Stimulated activated naive CD8-positive, alpha-beta T cell treated with anti-CD3 and anti-CD28 coated beads, Interleukin-15, amount 100 ng/mL, for 72 hours (primary cell): ENCODE data around the gene CRK.

Experiments
- ATAC-seq: fragments of 150-1000 bp; cut with Tn5 transposase; 2 replicates; pipeline ENCODE4 v1.10.0; 2021; ENCODE audit warnings: mild to moderate bottlenecking, moderate library complexity
- DNase-seq, 2 donors: peaks; one replicate each; pipeline ENCODE4 v3.0.0; 2021 to 2022
- H3K27ac Mint-ChIP-seq, 2 donors: one replicate each; pipeline ENCODE4 v1.8.0; 2022; ENCODE audit warnings: mild to moderate bottlenecking in 2 of 2, mixed read lengths in 2 of 2, moderate library complexity in 2 of 2
- H3K27me3 Mint-ChIP-seq: one replicate; pipeline ENCODE4 v1.8.0; 2022; ENCODE audit warnings: mixed read lengths
- H3K4me1 Mint-ChIP-seq: one replicate; pipeline ENCODE4 v1.8.0; 2022; ENCODE audit warnings: mild to moderate bottlenecking, mixed read lengths
- H3K4me3 Mint-ChIP-seq, 2 donors: one replicate each; pipeline ENCODE4 v1.8.0; 2022; ENCODE audit warnings: mild to moderate bottlenecking in 2 of 2, mixed read lengths in 2 of 2, moderate library complexity in 1 of 2
- H3K9me3 Mint-ChIP-seq, 2 donors: one replicate each; pipeline ENCODE4 v1.8.0; 2022; ENCODE audit warnings: mixed read lengths in 2 of 2

The CRK gene

DNA sequence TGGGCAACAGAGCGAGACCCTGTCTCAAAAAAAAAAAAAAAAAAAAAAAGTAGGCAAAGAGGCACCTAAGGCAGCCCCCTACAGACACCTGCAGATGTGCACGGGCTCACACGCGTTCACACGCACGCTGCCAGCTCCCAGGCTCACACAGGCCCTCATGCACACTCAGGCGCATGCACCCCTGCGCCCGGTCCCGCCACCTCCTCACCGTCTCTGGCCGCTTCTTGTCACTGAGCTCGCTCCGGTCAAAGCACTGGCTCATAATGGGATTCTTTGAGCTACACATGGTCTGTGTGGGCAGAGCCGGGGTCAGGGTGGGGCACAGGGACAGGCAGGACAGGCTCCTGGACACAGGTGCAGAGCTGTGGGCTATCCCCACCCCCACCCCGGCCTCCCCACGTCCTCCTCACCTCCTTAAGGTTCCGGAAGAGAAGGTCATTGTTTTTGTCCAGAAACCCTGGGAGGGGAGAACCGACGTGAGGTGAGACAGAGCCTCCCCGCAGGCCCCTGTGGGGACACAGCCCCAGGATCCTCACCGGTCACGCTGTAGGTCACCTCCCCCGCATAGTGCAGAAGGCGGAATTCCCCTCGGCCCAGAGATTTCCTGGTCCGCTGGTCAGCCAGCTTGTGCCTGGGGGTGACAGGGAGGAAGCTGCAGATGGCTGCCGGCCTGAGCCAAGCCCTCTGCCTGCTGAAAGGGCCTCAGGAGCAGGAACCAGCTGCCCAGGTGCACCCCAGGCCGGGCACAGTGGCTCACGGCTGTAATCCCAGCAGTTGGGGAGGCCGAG is 18.6 kb upstream of the CRK start:
- Mint-ChIP-seq H3K9me3 (peaks cover 0 to 1% of the 10 kb centered on the region in 2 donors), H3K27me3 (peaks cover 32% of the 10 kb centered on the region), H3K27ac (no peak overlapping the region), H3K4me3 (no peak overlapping the region), H3K4me1 (peaks cover 20% of the 10 kb centered on the region)
- no peak for DNase-seq
- ATAC-seq: no peak

DNA sequence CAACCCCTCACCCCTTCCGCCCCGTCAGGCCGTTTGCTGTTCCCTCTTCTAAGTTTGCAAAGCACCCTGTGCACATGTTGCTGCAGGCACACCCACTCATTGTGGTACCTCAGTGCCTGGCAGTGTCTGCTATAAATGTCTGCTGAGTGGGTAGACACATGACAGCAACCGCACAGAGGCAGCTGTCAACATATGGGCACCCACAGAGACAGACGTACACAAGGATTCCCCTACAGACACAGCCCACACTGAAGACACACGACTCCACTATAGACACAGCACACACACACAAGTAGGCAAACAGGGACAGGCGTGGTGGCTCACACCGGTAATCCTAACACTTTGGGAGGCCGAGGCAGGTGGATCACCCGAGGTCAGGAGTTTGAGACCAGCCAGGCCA is 17.8 kb upstream of the CRK start:
- Mint-ChIP-seq H3K9me3 (peaks cover 0 to 9% of the 10 kb centered on the region in 2 donors), H3K4me3 (no peak overlapping the region), H3K27me3 (peaks cover 32% of the 10 kb centered on the region), H3K27ac (no peak overlapping the region), H3K4me1 (peaks cover 20% of the 10 kb centered on the region)
- ATAC-seq (peak; percentile 65), DNase-seq (no peak)

DNA sequence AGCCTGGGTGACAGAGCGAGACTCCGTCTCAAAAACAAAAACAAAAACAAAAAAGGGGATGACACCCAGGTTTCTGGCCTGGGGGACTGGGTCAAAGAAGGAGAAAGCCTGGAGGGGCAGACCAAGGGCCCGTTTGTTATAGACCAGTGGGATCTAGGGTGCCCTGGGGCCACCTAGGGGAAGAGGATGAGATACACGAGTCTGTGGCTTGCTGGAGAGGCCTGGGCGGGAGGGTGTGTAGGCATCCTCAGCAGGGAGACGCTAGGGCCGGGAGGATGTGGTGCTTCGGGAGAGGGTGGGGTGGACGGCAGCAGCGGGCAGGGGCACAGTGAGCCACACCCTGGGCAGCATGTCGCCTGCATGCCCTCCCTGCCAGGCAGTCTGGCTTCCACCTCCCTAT is 17.1 kb upstream of the CRK start:
- peaks cover 20% of the 10 kb centered on the region for H3K4me1 Mint-ChIP-seq
- no peak overlapping the region for H3K27ac Mint-ChIP-seq
- peaks cover 33% of the 10 kb centered on the region for H3K27me3 Mint-ChIP-seq
- peaks cover 0 to 15% of the 10 kb centered on the region in 2 donors for H3K9me3 Mint-ChIP-seq
- DNase-seq: no peak
- H3K4me3 Mint-ChIP-seq: no peak overlapping the region
- ATAC-seq: peak; percentile 79

DNA sequence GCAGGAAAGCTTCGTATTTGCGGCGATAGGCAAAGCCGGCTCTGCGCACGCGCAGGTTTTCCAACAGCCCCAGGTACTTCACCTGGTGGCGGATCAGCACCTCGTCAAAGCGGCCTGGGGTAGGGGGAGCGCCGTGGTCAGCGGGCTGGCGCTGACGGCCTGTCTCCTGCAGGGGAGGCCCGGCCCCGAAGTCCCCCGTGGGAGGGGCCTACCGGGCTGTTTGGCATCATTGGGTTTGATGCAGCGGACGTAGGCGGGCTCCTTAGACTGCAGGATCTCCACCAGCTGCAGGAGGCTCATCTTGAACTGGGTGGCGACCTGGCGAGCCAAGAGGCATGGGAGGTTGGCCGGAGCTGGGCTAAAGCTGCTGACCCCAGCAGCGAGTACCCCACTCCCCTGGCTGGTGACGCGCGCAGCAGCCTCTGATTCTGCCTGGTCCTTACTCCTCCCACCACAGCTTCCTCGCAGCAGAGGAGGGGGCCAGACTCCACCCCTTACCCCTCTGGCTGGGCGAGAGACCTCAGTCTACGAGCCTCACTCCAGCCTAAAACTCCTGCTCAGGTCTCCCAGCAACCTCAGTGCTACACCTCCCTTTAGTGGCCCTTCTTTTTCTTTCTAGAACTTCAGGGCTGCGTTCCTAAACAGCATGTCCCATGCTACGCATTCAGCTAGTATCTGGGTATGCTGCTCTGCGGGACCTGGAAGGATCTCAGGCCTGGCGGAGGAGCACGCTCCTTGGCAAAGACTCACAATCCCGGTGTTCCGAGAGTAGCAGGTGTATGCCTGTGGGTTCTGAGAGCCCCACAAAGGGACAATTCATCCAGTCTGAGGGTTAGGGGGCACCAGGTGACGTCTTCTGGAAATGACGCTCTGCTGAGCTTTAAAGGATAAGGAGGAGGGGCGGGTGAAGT is 16.1 kb upstream of the CRK start:
- H3K4me1 Mint-ChIP-seq: peaks cover 20% of the 10 kb centered on the region
- ATAC-seq (no peak), DNase-seq (no peak)
- H3K27ac Mint-ChIP-seq: no peak overlapping the region
- peaks cover 37% of the 10 kb centered on the region for H3K27me3 Mint-ChIP-seq
- H3K9me3 Mint-ChIP-seq: peaks cover 0 to 15% of the 10 kb centered on the region in 2 donors
- H3K4me3 Mint-ChIP-seq: no peak overlapping the region

DNA sequence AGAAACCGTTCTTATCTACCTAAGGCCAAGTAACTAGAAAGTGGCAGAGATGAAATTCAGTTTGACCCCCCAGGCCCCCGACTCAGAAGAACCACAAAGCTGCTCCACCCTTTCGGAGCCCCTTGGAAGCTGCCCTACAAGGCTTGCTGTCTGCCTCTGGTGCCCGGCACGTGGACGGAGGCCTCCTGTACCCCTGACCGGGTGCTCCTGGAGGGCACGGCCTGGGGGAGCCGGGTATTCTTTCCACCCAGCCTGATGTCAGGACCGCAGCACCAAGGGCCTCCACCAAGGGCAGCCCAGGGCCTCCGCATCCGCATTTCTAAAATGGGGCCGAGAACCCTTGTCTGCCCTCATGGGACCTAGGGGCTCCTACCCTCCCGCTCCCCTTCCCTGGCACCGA is 15.5 kb upstream of the CRK start:
- no peak overlapping the region for H3K4me3 Mint-ChIP-seq
- DNase-seq (no peak), ATAC-seq (no peak)
- peaks cover 20% of the 10 kb centered on the region for H3K4me1 Mint-ChIP-seq
- H3K27me3 Mint-ChIP-seq: peaks cover 37% of the 10 kb centered on the region
- peaks cover 0 to 15% of the 10 kb centered on the region in 2 donors for H3K9me3 Mint-ChIP-seq
- no peak overlapping the region for H3K27ac Mint-ChIP-seq

DNA sequence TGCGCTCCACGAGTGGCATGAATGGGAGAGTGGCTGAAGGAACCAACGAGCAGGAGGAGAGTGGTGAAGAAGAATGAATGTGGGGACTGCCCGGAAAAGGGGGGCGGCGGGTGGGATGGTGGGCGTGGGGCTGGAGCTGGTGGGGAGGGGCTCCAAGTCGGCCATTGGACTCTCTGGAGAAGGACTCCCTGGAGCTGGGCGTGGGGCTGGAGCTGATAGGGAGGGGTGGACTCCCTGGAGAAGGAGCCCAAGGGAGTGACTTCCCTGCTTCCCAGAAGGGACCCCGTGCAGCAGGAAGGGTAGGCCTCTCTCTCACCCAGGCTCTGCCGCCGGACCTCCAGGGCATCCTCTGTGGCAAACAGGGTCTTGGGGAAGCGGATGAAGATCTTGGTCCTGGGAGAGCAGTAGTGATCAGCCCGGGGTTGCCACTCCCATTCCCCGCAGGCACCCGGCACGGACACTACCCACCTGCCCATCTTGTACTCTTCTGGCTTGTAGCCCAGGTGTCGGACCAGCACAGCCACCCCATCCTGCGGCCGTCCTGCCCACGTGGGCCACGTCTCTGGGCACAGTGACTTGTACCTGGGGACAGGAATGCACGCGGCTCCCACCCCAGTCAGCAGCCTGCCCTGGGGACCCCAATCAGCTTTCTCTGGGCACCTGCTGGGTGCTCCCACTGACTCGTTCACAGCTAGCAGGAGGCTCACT is 14.9 kb upstream of the CRK start:
- H3K27ac Mint-ChIP-seq: no peak overlapping the region
- no peak for ATAC-seq

DNA sequence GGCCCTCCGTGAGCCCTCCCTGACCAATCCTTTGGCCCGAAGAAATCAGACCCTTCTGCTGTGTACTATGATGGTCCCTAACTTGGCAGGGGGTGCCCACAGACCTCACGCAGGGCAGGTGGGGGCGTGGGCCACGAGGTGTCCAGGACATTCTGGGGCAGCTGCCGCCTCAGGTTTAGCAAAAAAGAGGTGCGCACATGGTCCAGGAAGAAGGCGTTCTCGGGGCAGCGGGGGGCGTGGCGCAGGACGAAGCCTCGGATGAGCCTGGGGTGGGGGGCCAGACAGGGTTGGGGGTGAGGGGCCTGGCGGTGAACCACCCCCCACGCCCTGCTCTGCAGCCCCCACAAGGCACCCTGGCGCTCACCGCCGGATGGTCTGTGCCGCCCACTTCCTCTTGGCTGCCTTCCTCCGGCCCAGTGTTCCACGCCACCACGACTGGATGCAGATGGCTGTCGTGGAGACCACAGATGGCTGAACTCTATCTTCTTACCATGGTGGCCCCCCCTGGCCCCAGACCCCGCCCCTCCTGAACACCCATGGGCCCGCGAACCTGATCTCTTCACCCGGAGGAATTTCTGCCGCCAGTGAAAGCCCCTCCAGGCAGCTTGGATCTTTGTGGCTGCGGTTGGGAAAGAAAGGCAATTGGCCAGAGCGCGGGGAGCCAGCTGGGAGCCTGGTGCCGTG is 14.2 kb upstream of the CRK start:
- Mint-ChIP-seq H3K27ac (no peak overlapping the region), H3K27me3 (peaks cover 44% of the 10 kb centered on the region), H3K4me1 (peaks cover 20% of the 10 kb centered on the region), H3K9me3 (peaks cover 0 to 15% of the 10 kb centered on the region in 2 donors), H3K4me3 (no peak overlapping the region)
- no peak for ATAC-seq
- DNase-seq: no peak

More for the DNA sequence above, 14.9 kb upstream of the CRK start:
- DNase-seq: no peak
- Mint-ChIP-seq H3K27me3 (peaks cover 37% of the 10 kb centered on the region), H3K4me3 (no peak overlapping the region), H3K9me3 (peaks cover 0 to 15% of the 10 kb centered on the region in 2 donors), H3K4me1 (peaks cover 20% of the 10 kb centered on the region)

DNA sequence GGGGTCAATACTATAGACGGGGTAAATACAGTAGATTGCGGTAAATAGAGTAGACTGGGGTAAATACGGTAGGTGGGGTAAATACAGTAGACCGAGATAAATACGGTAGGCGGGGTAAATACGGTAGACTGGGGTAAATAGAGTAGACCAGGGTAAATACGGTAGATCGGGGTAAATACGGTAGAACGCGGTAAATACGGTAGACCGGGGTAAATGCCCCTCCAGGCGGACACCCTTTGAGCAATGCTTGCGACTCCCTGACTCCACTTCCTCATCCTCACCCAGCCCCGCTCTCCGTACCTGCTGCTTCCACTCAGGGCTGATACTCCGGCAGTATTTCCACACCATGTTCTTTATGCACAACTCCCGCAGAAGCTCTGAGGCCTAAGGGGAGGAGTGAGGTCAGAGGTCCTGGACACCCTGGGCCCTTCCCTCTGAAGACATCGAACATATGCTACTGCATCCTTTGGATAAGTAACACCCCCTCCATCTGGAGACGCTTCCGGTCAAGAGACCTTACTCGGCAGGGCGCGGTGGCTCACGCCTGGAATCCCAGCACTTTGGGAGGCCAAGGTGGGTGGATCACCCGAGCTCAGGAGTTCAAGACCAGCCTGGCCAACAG is 13.3 kb upstream of the CRK start:
- ATAC-seq: no peak
- H3K9me3 Mint-ChIP-seq: peaks cover 0 to 15% of the 10 kb centered on the region in 2 donors
- H3K27ac Mint-ChIP-seq: no peak overlapping the region
- peaks cover 52% of the 10 kb centered on the region for H3K27me3 Mint-ChIP-seq
- peaks cover 20% of the 10 kb centered on the region for H3K4me1 Mint-ChIP-seq
- H3K4me3 Mint-ChIP-seq: no peak overlapping the region
- DNase-seq: no peak

DNA sequence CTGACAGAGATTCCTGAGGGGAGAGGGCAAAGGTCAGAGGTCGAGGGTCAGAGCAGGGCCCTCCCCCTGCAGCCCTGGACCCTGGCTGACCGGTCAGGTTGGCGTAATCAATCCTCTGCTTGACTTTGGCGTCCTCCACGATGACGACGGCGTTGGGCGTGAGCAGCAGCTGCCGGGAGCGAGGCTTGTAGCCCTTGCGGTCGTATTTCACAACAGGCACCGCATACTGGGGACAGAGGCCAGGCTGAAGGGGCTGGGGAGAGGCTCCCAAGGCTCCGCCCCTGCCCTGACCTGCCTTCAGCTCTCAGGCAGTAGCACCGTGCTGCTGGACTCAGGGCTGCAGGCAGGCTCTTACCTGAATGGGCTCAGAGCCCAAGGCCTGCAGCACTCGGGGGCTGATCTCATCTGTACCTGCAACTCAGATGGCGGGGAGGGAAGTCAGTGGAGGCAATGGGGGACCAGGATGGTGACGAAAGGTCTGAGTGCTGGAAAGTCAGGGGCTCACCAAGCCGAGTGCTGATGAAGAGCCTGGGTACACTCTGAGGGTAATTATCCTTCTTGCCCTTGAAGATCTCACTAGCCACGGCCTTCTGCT is 12.0 kb upstream of the CRK start:
- DNase-seq (no peak), ATAC-seq (no peak)
- H3K27ac Mint-ChIP-seq: no peak overlapping the region
- peaks cover 3 to 15% of the 10 kb centered on the region in 2 donors for H3K9me3 Mint-ChIP-seq
- no peak overlapping the region for H3K4me3 Mint-ChIP-seq
- H3K27me3 Mint-ChIP-seq: peaks cover 54% of the 10 kb centered on the region
- H3K4me1 Mint-ChIP-seq: peaks cover 17% of the 10 kb centered on the region

DNA sequence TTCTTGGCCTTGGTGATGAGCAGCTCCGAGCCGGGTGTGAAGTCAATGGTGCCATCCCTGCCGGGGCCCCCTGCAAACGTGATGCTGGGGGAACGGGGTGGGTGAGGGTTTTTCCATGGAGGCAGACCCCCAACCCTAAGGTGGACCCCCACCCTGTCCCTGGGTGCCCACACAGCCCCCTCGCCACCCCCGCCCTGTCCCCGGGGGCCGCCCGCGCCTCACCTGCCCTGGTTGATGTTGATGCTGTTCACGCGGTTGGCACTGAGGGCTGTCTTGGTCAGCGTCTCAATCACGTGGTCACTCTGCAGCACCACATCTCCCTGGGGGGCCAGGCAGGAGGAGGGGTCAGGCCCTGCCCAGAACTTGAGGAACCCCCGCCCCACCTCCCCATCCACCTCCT is 11.2 kb upstream of the CRK start:
- Mint-ChIP-seq H3K9me3 (peaks cover 5 to 15% of the 10 kb centered on the region in 2 donors), H3K4me1 (peaks cover 17% of the 10 kb centered on the region), H3K27ac (no peak overlapping the region), H3K4me3 (no peak overlapping the region), H3K27me3 (peaks cover 54% of the 10 kb centered on the region)
- no peak for ATAC-seq
- DNase-seq: no peak

DNA sequence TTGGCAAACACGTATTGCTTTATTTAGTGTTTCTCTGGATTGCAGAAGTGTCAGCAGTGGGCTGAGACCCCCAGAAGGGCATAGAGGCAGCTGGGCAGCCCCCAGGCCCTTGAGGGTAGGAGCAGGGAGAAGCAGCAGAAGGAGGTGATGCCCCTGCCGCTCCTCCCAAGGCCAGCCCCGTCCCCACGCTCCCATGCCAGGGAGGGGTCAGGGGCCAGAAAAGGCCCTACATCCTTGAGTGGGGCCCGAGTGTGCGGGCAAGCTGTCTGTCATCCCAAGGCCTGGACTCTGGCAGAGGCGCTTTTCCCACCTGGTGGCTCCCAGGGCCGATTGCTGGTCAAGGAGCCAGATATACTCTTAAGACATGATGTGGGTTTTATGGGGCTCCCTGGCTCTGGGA is 8.2 kb upstream of the CRK start:
- Mint-ChIP-seq H3K27me3 (peaks cover 72% of the 10 kb centered on the region), H3K4me1 (peaks cover 39% of the 10 kb centered on the region), H3K9me3 (peaks cover 5 to 10% of the 10 kb centered on the region in 2 donors), H3K27ac (no peak overlapping the region), H3K4me3 (no peak overlapping the region)
- no peak for DNase-seq
- no peak for ATAC-seq

DNA sequence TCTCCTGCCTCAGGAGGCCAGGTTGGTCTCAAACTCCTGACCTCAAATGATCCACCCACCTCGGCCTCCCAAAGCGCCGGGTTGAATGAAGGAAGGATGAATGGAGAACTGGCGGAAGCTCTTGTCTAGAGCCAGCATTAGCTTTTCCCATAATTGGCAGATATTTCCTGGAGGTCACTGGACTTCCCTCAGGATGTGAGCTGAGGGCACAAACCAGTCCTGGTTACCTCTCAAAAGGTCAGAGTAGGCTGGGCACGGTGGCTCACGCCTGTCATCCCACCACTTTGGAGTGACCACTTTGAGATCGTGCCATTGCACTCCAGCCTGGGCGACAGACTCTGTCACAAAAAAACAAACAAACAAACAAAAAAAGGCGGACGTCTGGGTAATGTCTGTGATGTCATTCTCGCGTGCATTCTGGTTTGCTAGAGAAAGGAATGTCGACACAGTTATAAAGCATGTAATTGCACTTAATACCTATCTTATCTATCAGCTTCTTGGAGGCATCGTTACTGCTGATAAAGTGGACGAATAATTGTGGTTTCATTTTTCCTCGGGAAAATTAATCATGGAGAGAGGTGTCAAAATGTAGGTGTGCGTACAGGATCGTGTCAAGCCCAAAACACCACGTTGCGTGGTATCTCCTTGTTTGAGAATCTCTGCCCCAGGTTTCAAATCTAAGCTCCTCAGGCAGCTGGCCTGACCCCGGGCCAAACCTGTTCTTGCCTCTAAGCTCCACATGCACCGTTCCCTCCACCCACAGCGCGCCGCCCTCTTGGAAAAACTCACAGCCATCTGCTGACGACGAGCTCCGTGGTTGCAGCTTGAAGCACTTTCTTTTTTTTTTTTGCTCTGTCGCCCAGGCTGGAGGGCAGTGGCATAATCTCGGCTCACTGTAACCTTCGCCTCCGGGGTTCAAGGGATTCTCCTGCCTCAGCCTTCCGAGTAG is 6.4 kb upstream of the CRK start:
- peak in 1 of 2 donors; percentile 37 for DNase-seq
- Mint-ChIP-seq H3K4me3 (peak overlapping the region; percentile 54 to 68), H3K4me1 (peaks cover 44% of the 10 kb centered on the region), H3K9me3 (peaks cover 0 to 5% of the 10 kb centered on the region in 2 donors), H3K27me3 (peaks cover 73% of the 10 kb centered on the region), H3K27ac (peak overlapping the region in 1 of 2 donors; percentile 82)
- ATAC-seq: peak; percentile 20

DNA sequence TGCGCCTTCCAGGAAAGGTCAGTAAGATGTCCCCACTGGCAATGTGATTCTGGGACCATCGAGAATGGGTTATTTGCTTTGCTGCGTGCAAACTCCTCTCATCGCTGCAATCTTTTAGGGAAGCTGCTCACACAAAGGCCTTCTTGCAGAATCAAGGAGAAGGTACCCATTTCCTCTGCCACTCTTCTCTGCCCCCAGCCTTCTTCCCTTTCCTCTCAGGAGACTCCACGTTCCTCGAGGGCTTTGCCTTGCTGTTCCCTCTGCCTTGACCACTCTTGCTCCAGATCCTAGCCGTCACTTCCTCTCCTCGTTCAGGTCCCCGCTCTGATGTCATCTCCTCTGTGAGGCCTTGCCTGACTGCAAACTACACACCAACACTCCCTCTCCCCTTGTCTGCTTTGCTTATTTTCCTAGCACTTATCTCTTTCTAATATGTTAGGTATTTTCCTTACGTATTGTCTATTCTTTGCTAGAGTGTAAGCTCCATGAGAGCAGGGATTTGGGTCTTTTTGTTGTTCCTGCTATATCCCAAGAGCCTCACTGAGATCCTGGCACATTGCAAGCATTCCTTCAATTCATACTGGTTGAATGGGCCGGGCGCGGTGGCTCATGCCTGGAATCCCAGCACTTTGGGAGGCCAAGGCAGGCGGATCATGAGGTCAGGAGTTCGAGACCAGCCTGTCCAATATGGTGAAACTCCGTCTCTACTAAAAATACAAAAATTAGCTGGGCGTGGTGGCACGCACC is 5.3 kb upstream of the CRK start:
- Mint-ChIP-seq H3K4me3 (no peak overlapping the region), H3K4me1 (peaks cover 54% of the 10 kb centered on the region), H3K9me3 (peaks cover 0 to 5% of the 10 kb centered on the region in 2 donors), H3K27me3 (peaks cover 80% of the 10 kb centered on the region), H3K27ac (no peak overlapping the region)
- DNase-seq: no peak
- no peak for ATAC-seq
